NCI-H345 treated with DMSO at 0.1 percent for 48 hours (cell line): Measurements from ENCODE around the gene MRPS2.

Experiments used
- DNase-seq: peaks from one replicate; lab custom pipeline; 2025; ENCODE audit not compliant: unreplicated experiment; lab: John Stamatoyannopoulos, UW

MRPS2 gene

GRCh38 chr9:135552698-135553171 is 52.3 kb downstream of the MRPS2 start:
- DNase-seq: no peak
